ENCODE results near the gene MRPL18. TPM values are rescaled to one million over a fixed set of nuclear protein-coding genes. Genes with fewer than 3 reads are reported as not detected.
"Not testable (repeated sequence)": the region's sequence is repeated elsewhere in the genome, so short reads cannot be mapped to it uniquely, and the experiment has no call there.

Gene MRPL18
- total RNA-seq, 1 donor from 2014 or later: 81.4 TPM

GRCh38 chr6:159815410-159815809 lies 25.1 kb downstream of the MRPL18 start:
- peaks cover 0 to 5% (median 0%) of the 10 kb centered on the region in 3 donors for H3K27me3 ChIP-seq (ENCODE audit: control insufficient read depth in 3 of 3, insufficient read depth in 3 of 3, low read length in 3 of 3)
- H3K9ac ChIP-seq (ENCODE audit: low read depth in 1 of 3, low read length in 3 of 3): no peak overlapping the region
- no peaks in the 10 kb centered on the region for H3K36me3 ChIP-seq (ENCODE audit: control insufficient read depth in 3 of 3, insufficient read depth in 3 of 3, low read length in 3 of 3)
- H3K9me3 ChIP-seq (ENCODE audit: control insufficient read depth in 3 of 3, low read length in 3 of 3): no peaks in the 10 kb centered on the region
- no peak overlapping the region for H3K4me3 ChIP-seq (ENCODE audit: low read length in 3 of 3)
- no peak overlapping the region for H3K27ac ChIP-seq (ENCODE audit: low read depth, low read length)
- H3K4me1 ChIP-seq (ENCODE audit: control insufficient read depth in 3 of 3, insufficient read depth in 3 of 3, low read length in 3 of 3): no peaks in the 10 kb centered on the region

GRCh38 chr6:159816775-159817174 lies 26.5 kb downstream of the MRPL18 start:
- H3K36me3 ChIP-seq (ENCODE audit: control insufficient read depth in 3 of 3, insufficient read depth in 3 of 3, low read length in 3 of 3); H3K9me3 ChIP-seq (ENCODE audit: control insufficient read depth in 3 of 3, low read length in 3 of 3); H3K4me3 ChIP-seq (ENCODE audit: low read length in 3 of 3); H3K4me1 ChIP-seq (ENCODE audit: control insufficient read depth in 3 of 3, insufficient read depth in 3 of 3, low read length in 3 of 3); H3K27me3 ChIP-seq (ENCODE audit: control insufficient read depth in 3 of 3, insufficient read depth in 3 of 3, low read length in 3 of 3); H3K27ac ChIP-seq (ENCODE audit: low read depth, low read length); H3K9ac ChIP-seq (ENCODE audit: low read depth in 1 of 3, low read length in 3 of 3): not testable (repeated sequence)

- no peaks in the 10 kb centered on the region for H3K9me3 ChIP-seq (ENCODE audit: control insufficient read depth in 3 of 3, low read length in 3 of 3)
- no peak overlapping the region for H3K27ac ChIP-seq (ENCODE audit: low read depth, low read length)
- H3K9ac ChIP-seq (ENCODE audit: low read depth in 1 of 3, low read length in 3 of 3): no peak overlapping the region
- H3K36me3 ChIP-seq (ENCODE audit: control insufficient read depth in 3 of 3, insufficient read depth in 3 of 3, low read length in 3 of 3): no peaks in the 10 kb centered on the region
- no peak overlapping the region for H3K4me3 ChIP-seq (ENCODE audit: low read length in 3 of 3)
- no peaks in the 10 kb centered on the region for H3K4me1 ChIP-seq (ENCODE audit: control insufficient read depth in 3 of 3, insufficient read depth in 3 of 3, low read length in 3 of 3)
- H3K27me3 ChIP-seq (ENCODE audit: control insufficient read depth in 3 of 3, insufficient read depth in 3 of 3, low read length in 3 of 3): peaks cover 0 to 5% (median 0%) of the 10 kb centered on the region in 3 donors
Observed at GRCh38 chr6:159817951-159818739, 27.9 kb downstream of the MRPL18 start.

GRCh38 chr6:159819098-159819497 lies 28.8 kb downstream of the MRPL18 start:
- H3K4me1 ChIP-seq (ENCODE audit: control insufficient read depth in 3 of 3, insufficient read depth in 3 of 3, low read length in 3 of 3): no peaks in the 10 kb centered on the region
- no peaks in the 10 kb centered on the region for H3K9me3 ChIP-seq (ENCODE audit: control insufficient read depth in 3 of 3, low read length in 3 of 3)
- H3K9ac ChIP-seq (ENCODE audit: low read depth in 1 of 3, low read length in 3 of 3): no peak overlapping the region
- H3K4me3 ChIP-seq (ENCODE audit: low read length in 3 of 3): no peak overlapping the region
- peaks cover 0 to 5% (median 0%) of the 10 kb centered on the region in 3 donors for H3K27me3 ChIP-seq (ENCODE audit: control insufficient read depth in 3 of 3, insufficient read depth in 3 of 3, low read length in 3 of 3)
- no peak overlapping the region for H3K27ac ChIP-seq (ENCODE audit: low read depth, low read length)
- no peaks in the 10 kb centered on the region for H3K36me3 ChIP-seq (ENCODE audit: control insufficient read depth in 3 of 3, insufficient read depth in 3 of 3, low read length in 3 of 3)

GRCh38 chr6:159819932-159820640 lies 29.8 kb downstream of the MRPL18 start:
- Histone ChIP-seq H3K27me3 (ENCODE audit: control insufficient read depth in 3 of 3, insufficient read depth in 3 of 3, low read length in 3 of 3) (peaks cover 0 to 5% (median 0%) of the 10 kb centered on the region in 3 donors), H3K27ac (ENCODE audit: low read depth, low read length) (no peak overlapping the region), H3K4me1 (ENCODE audit: control insufficient read depth in 3 of 3, insufficient read depth in 3 of 3, low read length in 3 of 3) (no peaks in the 10 kb centered on the region), H3K36me3 (ENCODE audit: control insufficient read depth in 3 of 3, insufficient read depth in 3 of 3, low read length in 3 of 3) (no peaks in the 10 kb centered on the region), H3K9ac (ENCODE audit: low read depth in 1 of 3, low read length in 3 of 3) (no peak overlapping the region), H3K9me3 (ENCODE audit: control insufficient read depth in 3 of 3, low read length in 3 of 3) (no peaks in the 10 kb centered on the region), H3K4me3 (ENCODE audit: low read length in 3 of 3) (no peak overlapping the region)

GRCh38 chr6:159821122-159821521 lies 30.9 kb downstream of the MRPL18 start:
- peaks cover 0 to 1% (median 0%) of the 10 kb centered on the region in 3 donors for H3K4me1 ChIP-seq (ENCODE audit: control insufficient read depth in 3 of 3, insufficient read depth in 3 of 3, low read length in 3 of 3)
- H3K36me3 ChIP-seq (ENCODE audit: control insufficient read depth in 3 of 3, insufficient read depth in 3 of 3, low read length in 3 of 3): no peaks in the 10 kb centered on the region
- H3K4me3 ChIP-seq (ENCODE audit: low read length in 3 of 3): no peak overlapping the region

GRCh38 chr6:159821726-159822125 lies 31.5 kb downstream of the MRPL18 start:
- Histone ChIP-seq H3K4me1 (ENCODE audit: control insufficient read depth in 3 of 3, insufficient read depth in 3 of 3, low read length in 3 of 3) (peaks cover 1 to 7% (median 2%) of the 10 kb centered on the region in 3 donors), H3K9me3 (ENCODE audit: control insufficient read depth in 3 of 3, low read length in 3 of 3) (no peaks in the 10 kb centered on the region), H3K27me3 (ENCODE audit: control insufficient read depth in 3 of 3, insufficient read depth in 3 of 3, low read length in 3 of 3) (peaks cover 0 to 5% (median 0%) of the 10 kb centered on the region in 3 donors), H3K4me3 (ENCODE audit: low read length in 3 of 3) (no peak overlapping the region), H3K27ac (ENCODE audit: low read depth, low read length) (no peak overlapping the region), H3K9ac (ENCODE audit: low read depth in 1 of 3, low read length in 3 of 3) (no peak overlapping the region), H3K36me3 (ENCODE audit: control insufficient read depth in 3 of 3, insufficient read depth in 3 of 3, low read length in 3 of 3) (no peaks in the 10 kb centered on the region)

More at GRCh38 chr6:159821122-159821521, 30.9 kb downstream of the MRPL18 start:
- Histone ChIP-seq H3K27me3 (ENCODE audit: control insufficient read depth in 3 of 3, insufficient read depth in 3 of 3, low read length in 3 of 3) (peaks cover 0 to 5% (median 0%) of the 10 kb centered on the region in 3 donors), H3K9ac (ENCODE audit: low read depth in 1 of 3, low read length in 3 of 3) (no peak overlapping the region), H3K27ac (ENCODE audit: low read depth, low read length) (no peak overlapping the region), H3K9me3 (ENCODE audit: control insufficient read depth in 3 of 3, low read length in 3 of 3) (no peaks in the 10 kb centered on the region)

GRCh38 chr6:159823953-159824352 lies 33.7 kb downstream of the MRPL18 start:
- Histone ChIP-seq H3K4me1 (ENCODE audit: control insufficient read depth in 3 of 3, insufficient read depth in 3 of 3, low read length in 3 of 3) (peaks cover 7 to 15% (median 11%) of the 10 kb centered on the region in 3 donors), H3K36me3 (ENCODE audit: control insufficient read depth in 3 of 3, insufficient read depth in 3 of 3, low read length in 3 of 3) (no peaks in the 10 kb centered on the region), H3K4me3 (ENCODE audit: low read length in 3 of 3) (no peak overlapping the region), H3K9ac (ENCODE audit: low read depth in 1 of 3, low read length in 3 of 3) (no peak overlapping the region), H3K27ac (ENCODE audit: low read depth, low read length) (no peak overlapping the region), H3K27me3 (ENCODE audit: control insufficient read depth in 3 of 3, insufficient read depth in 3 of 3, low read length in 3 of 3) (peaks cover 0 to 5% (median 0%) of the 10 kb centered on the region in 3 donors), H3K9me3 (ENCODE audit: control insufficient read depth in 3 of 3, low read length in 3 of 3) (no peaks in the 10 kb centered on the region)

- not testable (repeated sequence) for H3K9ac ChIP-seq (ENCODE audit: low read depth in 1 of 3, low read length in 3 of 3); H3K27me3 ChIP-seq (ENCODE audit: control insufficient read depth in 3 of 3, insufficient read depth in 3 of 3, low read length in 3 of 3); H3K36me3 ChIP-seq (ENCODE audit: control insufficient read depth in 3 of 3, insufficient read depth in 3 of 3, low read length in 3 of 3); H3K9me3 ChIP-seq (ENCODE audit: control insufficient read depth in 3 of 3, low read length in 3 of 3); H3K4me3 ChIP-seq (ENCODE audit: low read length in 3 of 3); H3K27ac ChIP-seq (ENCODE audit: low read depth, low read length)
- peaks cover 7 to 15% (median 11%) of the 10 kb centered on the region in 3 donors for H3K4me1 ChIP-seq (ENCODE audit: control insufficient read depth in 3 of 3, insufficient read depth in 3 of 3, low read length in 3 of 3)
Observed at GRCh38 chr6:159824690-159825089, 34.4 kb downstream of the MRPL18 start.

- peaks cover 0 to 6% (median 0%) of the 10 kb centered on the region in 3 donors for H3K27me3 ChIP-seq (ENCODE audit: control insufficient read depth in 3 of 3, insufficient read depth in 3 of 3, low read length in 3 of 3)
Observed at GRCh38 chr6:159826004-159826403, 35.7 kb downstream of the MRPL18 start.

More at GRCh38 chr6:159826004-159826403, 35.7 kb downstream of the MRPL18 start:
- Histone ChIP-seq H3K4me1 (ENCODE audit: control insufficient read depth in 3 of 3, insufficient read depth in 3 of 3, low read length in 3 of 3) (peaks cover 7 to 17% (median 11%) of the 10 kb centered on the region in 3 donors), H3K9ac (ENCODE audit: low read depth in 1 of 3, low read length in 3 of 3) (no peak overlapping the region), H3K27ac (ENCODE audit: low read depth, low read length) (no peak overlapping the region), H3K36me3 (ENCODE audit: control insufficient read depth in 3 of 3, insufficient read depth in 3 of 3, low read length in 3 of 3) (no peaks in the 10 kb centered on the region), H3K9me3 (ENCODE audit: control insufficient read depth in 3 of 3, low read length in 3 of 3) (no peaks in the 10 kb centered on the region), H3K4me3 (ENCODE audit: low read length in 3 of 3) (no peak overlapping the region)
